H9 (cell line): ENCODE measurements around the gene GRAMD1B. TPM values are rescaled to one million over a fixed set of nuclear protein-coding genes. Genes with fewer than 3 reads are reported as not detected.

Experiments
- DNase-seq: peaks from one replicate; pipeline ENCODE4 v3.0.0-alpha.2; 2017
- H2AFZ ChIP-seq: one replicate; pipeline ENCODE4 v1.6.1; 2013; ENCODE audit warnings: mild to moderate bottlenecking, low read length, control low read depth, moderate library complexity
- H2AK5ac ChIP-seq: 2 replicates; pipeline ENCODE4 v1.6.1; 2013; ENCODE audit warnings: low read length, control low read depth, mixed read lengths; ENCODE audit not compliant: insufficient read length
- H2BK120ac ChIP-seq: one replicate; pipeline ENCODE4 v1.6.1; 2013; ENCODE audit warnings: low read depth, mild to moderate bottlenecking, low read length, control low read depth, inconsistent platforms; ENCODE audit not compliant: poor library complexity, severe bottlenecking
- H2BK12ac ChIP-seq: 2 replicates; pipeline ENCODE4 v1.6.1; 2013; ENCODE audit warnings: low read length, control low read depth, mixed read lengths, low read depth; ENCODE audit not compliant: insufficient read length
- H2BK15ac ChIP-seq: 2 replicates; pipeline ENCODE4 v1.6.1; 2013; ENCODE audit warnings: low read depth, low read length, control low read depth
- H2BK20ac ChIP-seq: one replicate; pipeline ENCODE4 v1.6.1; 2013; ENCODE audit warnings: low read depth, mild to moderate bottlenecking, low read length, control low read depth, inconsistent platforms; ENCODE audit not compliant: poor library complexity, severe bottlenecking
- H2BK5ac ChIP-seq: 2 replicates; pipeline ENCODE4 v1.6.1; 2013; ENCODE audit warnings: low read length, control low read depth, mixed read lengths; ENCODE audit not compliant: insufficient read length
- H3K14ac ChIP-seq: 2 replicates; pipeline ENCODE4 v1.6.1; 2013; ENCODE audit warnings: low read length, control low read depth; ENCODE audit not compliant: insufficient read depth
- H3K18ac ChIP-seq: 2 replicates; pipeline ENCODE4 v1.6.1; 2013; ENCODE audit warnings: low read depth, mild to moderate bottlenecking, mixed read lengths, low read length, control low read depth; ENCODE audit not compliant: insufficient read length
- H3K23ac ChIP-seq: 2 replicates; pipeline ENCODE4 v1.6.1; 2013; ENCODE audit warnings: low read length, control low read depth, mixed read lengths, low read depth; ENCODE audit not compliant: insufficient read length
- H3K23me2 ChIP-seq: 2 replicates; pipeline ENCODE4 v1.6.1; 2013; ENCODE audit warnings: low read depth, mild to moderate bottlenecking, mixed read lengths, low read length, control low read depth; ENCODE audit not compliant: insufficient read length, poor library complexity, severe bottlenecking
- H3K27ac ChIP-seq: 2 replicates; pipeline ENCODE4 v1.5.1; 2013; ENCODE audit warnings: low read length, control low read depth, mixed read lengths, low read depth; ENCODE audit not compliant: insufficient read length
- H3K27me3 ChIP-seq: 2 replicates; pipeline ENCODE4 v1.6.1; 2013; ENCODE audit warnings: low read length, control low read depth, inconsistent platforms; ENCODE audit not compliant: insufficient read depth
- H3K4ac ChIP-seq: 2 replicates; pipeline ENCODE4 v1.6.1; 2013; ENCODE audit warnings: low read depth, mild to moderate bottlenecking, control low read depth, inconsistent platforms, low read length, moderate library complexity
- H3K4me1 ChIP-seq: 2 replicates; pipeline ENCODE4 v1.6.1; 2013; ENCODE audit warnings: low read length, control low read depth, inconsistent platforms; ENCODE audit not compliant: insufficient read depth
- H3K4me2 ChIP-seq: 2 replicates; pipeline ENCODE4 v1.6.1; 2013; ENCODE audit warnings: low read length, control low read depth, mixed read lengths; ENCODE audit not compliant: insufficient read length, insufficient read depth
- H3K56ac ChIP-seq: 2 replicates; pipeline ENCODE4 v1.6.1; 2013; ENCODE audit warnings: low read depth, mild to moderate bottlenecking, mixed read lengths, low read length, control low read depth; ENCODE audit not compliant: insufficient read length
- H3K79me1 ChIP-seq: 2 replicates; pipeline ENCODE4 v1.6.1; 2013; ENCODE audit warnings: low read depth, mild to moderate bottlenecking, moderate library complexity, low read length, control low read depth, inconsistent platforms; ENCODE audit not compliant: insufficient read depth, poor library complexity, severe bottlenecking
- H3K79me2 ChIP-seq: 2 replicates; pipeline ENCODE4 v1.6.1; 2013; ENCODE audit warnings: low read length, control low read depth, inconsistent platforms; ENCODE audit not compliant: insufficient read depth
- H3K9ac ChIP-seq: 2 replicates; pipeline ENCODE4 v1.6.1; 2013; ENCODE audit warnings: low read length, control low read depth, mixed read lengths; ENCODE audit not compliant: insufficient read length; ENCODE audit errors: extremely low read depth
- H3K9me3 ChIP-seq: one replicate; pipeline ENCODE4 v1.6.1; 2013; ENCODE audit warnings: low read depth, low read length, inconsistent platforms; ENCODE audit not compliant: control insufficient read depth
- H3T11ph ChIP-seq: one replicate; pipeline ENCODE4 v1.6.1; 2013; ENCODE audit warnings: mild to moderate bottlenecking, low read length, control low read depth, inconsistent platforms
- H4K20me1 ChIP-seq: one replicate; pipeline ENCODE4 v1.6.1; 2013; ENCODE audit not compliant: control insufficient read depth, insufficient read length, insufficient read depth
- H4K5ac ChIP-seq: 2 replicates; pipeline ENCODE4 v1.6.1; 2013; ENCODE audit warnings: low read depth, mild to moderate bottlenecking, mixed read lengths, low read length, control low read depth; ENCODE audit not compliant: insufficient read length
- H4K8ac ChIP-seq: replicated peaks from 2 replicates; pipeline ENCODE4 v1.6.1; 2013; ENCODE audit warnings: low read length, control low read depth, mixed read lengths, low read depth; ENCODE audit not compliant: insufficient read length
- H4K91ac ChIP-seq: 2 replicates; pipeline ENCODE4 v1.6.1; 2013; ENCODE audit warnings: low read depth, mild to moderate bottlenecking, moderate library complexity, mixed read lengths, low read length, control low read depth; ENCODE audit not compliant: insufficient read length
- H3K27ac Mint-ChIP-seq, 3 experiments: 2 replicates in 2 of 3; 3 replicates in 1 of 3; pipeline ENCODE4 v1.8.0; 2020 to 2021; ENCODE audit warnings: mixed read lengths in 3 of 3, mild to moderate bottlenecking in 1 of 3, moderate library complexity in 1 of 3
- H3K27me3 Mint-ChIP-seq: 2 replicates; pipeline ENCODE4 v1.8.0; 2021; ENCODE audit warnings: low read depth, mild to moderate bottlenecking, moderate library complexity, mixed read lengths
- H3K36me3 Mint-ChIP-seq, 3 experiments: 2 replicates in 2 of 3; 3 replicates in 1 of 3; pipeline ENCODE4 v1.8.0; 2020 to 2021; ENCODE audit warnings: low read depth in 3 of 3, mixed read lengths in 3 of 3; ENCODE audit not compliant: insufficient read depth in 1 of 3
- H3K4me1 Mint-ChIP-seq, 2 experiments: 2 replicates each; pipeline ENCODE4 v1.8.0; 2020; ENCODE audit warnings: mixed read lengths in 2 of 2
- H3K4me3 Mint-ChIP-seq, 2 experiments: 2 replicates in 1 of 2; 3 replicates in 1 of 2; pipeline ENCODE4 v1.8.0; 2020 to 2021; ENCODE audit warnings: mild to moderate bottlenecking in 2 of 2, mixed read lengths in 2 of 2, moderate library complexity in 1 of 2
- H3K9me3 Mint-ChIP-seq, 2 experiments: 2 replicates in 1 of 2; 3 replicates in 1 of 2; pipeline ENCODE4 v1.8.0; 2020; ENCODE audit warnings: mild to moderate bottlenecking in 2 of 2, mixed read lengths in 2 of 2, moderate library complexity in 1 of 2
- CTCF ChIP-seq: fragments of 200-600 bp; sonication (generic); conservative IDR thresholded peaks from 3 replicates; pipeline ENCODE4 v1.8.0; 2021; ENCODE audit warnings: antibody characterized with exemption, mild to moderate bottlenecking
- WGBS: extraction: QIAGEN DNeasy Blood & Tissue Kit; methylation state at CpG from one replicate; pipeline ENCODE4 v1.1.7; 2013; ENCODE audit warnings: missing lambda C conversion rate, low lambda C conversion rate, mixed read lengths; ENCODE audit not compliant: insufficient read length; ENCODE audit errors: extremely low coverage; 5-methylcytosine and 5-hydroxymethylcytosine counted together
- total RNA-seq: library from RNA; stranded (reverse); gene quantifications from 2 replicates; pipeline ENCODE4 v1.2.1, GENCODE V29; 2021

GRAMD1B gene
- total RNA-seq, 1 experiment from 2014 or later, result 25.9 TPM

- Histone ChIP-seq H2AK5ac (no peak overlapping the region), H3K9me3 (no peaks in the 10 kb centered on the region), H4K5ac (no peak overlapping the region), H3K4me1 (peaks cover 2% of the 10 kb centered on the region; the same call in 1 of the 2 replicates), H3K9ac (no peak overlapping the region), H3K18ac (no peak overlapping the region), H2BK15ac (no peak overlapping the region), H3K23ac (no peak overlapping the region), H2BK12ac (no peak overlapping the region), H3K14ac (no peak overlapping the region), H3K79me1 (no peaks in the 10 kb centered on the region), H3K56ac (no peak overlapping the region), H4K20me1 (peaks cover 3% of the 10 kb centered on the region), H2BK5ac (no peak overlapping the region), H4K8ac (no peak overlapping the region), H4K91ac (no peak overlapping the region), H3T11ph (no peak overlapping the region), H3K4me2 (no peak overlapping the region), H2BK20ac (no peak overlapping the region), H3K79me2 (no peaks in the 10 kb centered on the region), H3K23me2 (no peaks in the 10 kb centered on the region), H2BK120ac (no peak overlapping the region), H3K4ac (no peak overlapping the region), H2AFZ (no peak overlapping the region), H3K27me3 (no peaks in the 10 kb centered on the region; the same call in 1 of the 2 replicates), H3K27ac (no peak overlapping the region)
- no peak overlapping the region for H3K27ac Mint-ChIP-seq
- TF ChIP-seq CTCF, result no peak
- peaks cover 30 to 36% of the 10 kb centered on the region in 2 experiments for H3K4me1 Mint-ChIP-seq
- H3K27me3 Mint-ChIP-seq, result peaks cover 7% of the 10 kb centered on the region
- H3K4me3 Mint-ChIP-seq, result no peak overlapping the region
- no CpG with 5 or more reads among the region's 5 CpGs for WGBS
- peaks cover 0 to 3% of the 10 kb centered on the region in 2 experiments; a peak in 1 of 5 replicates for H3K9me3 Mint-ChIP-seq
- no peak for DNase-seq
- no peaks in the 10 kb centered on the region for H3K36me3 Mint-ChIP-seq
Observed at GRCh38 chr11:123640029-123640428, 210.0 kb downstream of the GRAMD1B start.
